Natural killer cell (primary cell): Measurements from ENCODE around the gene MTHFR. TPM values are rescaled to one million over a fixed set of nuclear protein-coding genes. Genes with fewer than 3 reads are reported as not detected.

Source experiments
- ATAC-seq, 3 donors: fragments of 150-1000 bp in 2 of 3; fragments of 200-7000 bp in 1 of 3; cut with Tn5 transposase; 1 replicate in 1 of 3; 2 replicates in 2 of 3; pipeline ENCODE4 v1.10.0; 2021; ENCODE audit warnings: mild to moderate bottlenecking in 2 of 3, moderate library complexity in 2 of 3
- DNase-seq, 2 donors: peaks; one replicate each; pipeline versions ENCODE4 v3.0.0 to v3.0.0-alpha.2; 2013 to 2021; ENCODE audit warnings: mixed read lengths in 1 of 2
- H3K27ac ChIP-seq: one replicate; pipeline ENCODE4 v1.5.1; 2013; ENCODE audit warnings: mild to moderate bottlenecking, low read length
- H3K27me3 ChIP-seq: one replicate; pipeline ENCODE4 v1.6.1; 2013; ENCODE audit warnings: low read length; ENCODE audit not compliant: control insufficient read depth, insufficient read depth
- H3K36me3 ChIP-seq: one replicate; pipeline ENCODE4 v1.6.1; 2013; ENCODE audit warnings: low read length; ENCODE audit not compliant: control insufficient read depth, insufficient read depth
- H3K4me1 ChIP-seq: one replicate; pipeline ENCODE4 v1.6.1; 2013; ENCODE audit warnings: low read length; ENCODE audit not compliant: control insufficient read depth, insufficient read depth
- H3K4me3 ChIP-seq: one replicate; pipeline ENCODE4 v1.5.1; 2013; ENCODE audit warnings: low read length
- H3K9me3 ChIP-seq: one replicate; pipeline ENCODE4 v1.6.1; 2013; ENCODE audit warnings: low read length; ENCODE audit not compliant: control insufficient read depth, insufficient read depth
- H3K27ac Mint-ChIP-seq, 2 donors: one replicate each; pipeline ENCODE4 v1.8.0; 2022; ENCODE audit warnings: mild to moderate bottlenecking in 2 of 2, mixed read lengths in 2 of 2, moderate library complexity in 1 of 2
- H3K27me3 Mint-ChIP-seq, 2 donors: one replicate each; pipeline ENCODE4 v1.8.0; 2022; ENCODE audit warnings: low read depth in 2 of 2, mixed read lengths in 2 of 2
- H3K36me3 Mint-ChIP-seq: one replicate; pipeline ENCODE4 v1.8.0; 2022; ENCODE audit warnings: mixed read lengths
- H3K4me1 Mint-ChIP-seq, 2 donors: one replicate each; pipeline ENCODE4 v1.8.0; 2022; ENCODE audit warnings: mixed read lengths in 2 of 2
- H3K4me3 Mint-ChIP-seq: one replicate; pipeline ENCODE4 v1.8.0; 2022; ENCODE audit warnings: mild to moderate bottlenecking, moderate library complexity, mixed read lengths
- H3K9me3 Mint-ChIP-seq, 2 donors: one replicate each; pipeline ENCODE4 v1.8.0; 2022; ENCODE audit warnings: mixed read lengths in 2 of 2
- WGBS: methylation state at CpG from one replicate; pipeline ENCODE4 v1.1.7; 2013; ENCODE audit warnings: missing lambda C conversion rate; ENCODE audit not compliant: insufficient coverage; 5-methylcytosine and 5-hydroxymethylcytosine counted together
- intact Hi-C: fragments of 100-400 bp; cut with micrococcal nuclease; formaldehyde crosslinking; loops from one replicate; pipeline ENCODE4 v1.14.2; 2022
- total RNA-seq, 4 donors: library from RNA; stranded (reverse); fragments of 120-200 nt in 1 of 4; gene quantifications; one replicate each; pipeline versions ENCODE4 v1.2.3 to v1.2.4, GENCODE V29; 2013 to 2022
- TF ChIP-seq, protein P1 (sequence below): fragments of 200-600 bp; IDR thresholded peaks from one replicate; pipeline ENCODE4 v1.8.0; 2022; ENCODE audit warnings: antibody characterized with exemption

MTHFR gene
- total RNA-seq, 3 donors from 2014 or later (not counting 1 experiment from before 2014, with no cell fraction given): 61.8 to 78.4 (median 69.5) TPM

DNA sequence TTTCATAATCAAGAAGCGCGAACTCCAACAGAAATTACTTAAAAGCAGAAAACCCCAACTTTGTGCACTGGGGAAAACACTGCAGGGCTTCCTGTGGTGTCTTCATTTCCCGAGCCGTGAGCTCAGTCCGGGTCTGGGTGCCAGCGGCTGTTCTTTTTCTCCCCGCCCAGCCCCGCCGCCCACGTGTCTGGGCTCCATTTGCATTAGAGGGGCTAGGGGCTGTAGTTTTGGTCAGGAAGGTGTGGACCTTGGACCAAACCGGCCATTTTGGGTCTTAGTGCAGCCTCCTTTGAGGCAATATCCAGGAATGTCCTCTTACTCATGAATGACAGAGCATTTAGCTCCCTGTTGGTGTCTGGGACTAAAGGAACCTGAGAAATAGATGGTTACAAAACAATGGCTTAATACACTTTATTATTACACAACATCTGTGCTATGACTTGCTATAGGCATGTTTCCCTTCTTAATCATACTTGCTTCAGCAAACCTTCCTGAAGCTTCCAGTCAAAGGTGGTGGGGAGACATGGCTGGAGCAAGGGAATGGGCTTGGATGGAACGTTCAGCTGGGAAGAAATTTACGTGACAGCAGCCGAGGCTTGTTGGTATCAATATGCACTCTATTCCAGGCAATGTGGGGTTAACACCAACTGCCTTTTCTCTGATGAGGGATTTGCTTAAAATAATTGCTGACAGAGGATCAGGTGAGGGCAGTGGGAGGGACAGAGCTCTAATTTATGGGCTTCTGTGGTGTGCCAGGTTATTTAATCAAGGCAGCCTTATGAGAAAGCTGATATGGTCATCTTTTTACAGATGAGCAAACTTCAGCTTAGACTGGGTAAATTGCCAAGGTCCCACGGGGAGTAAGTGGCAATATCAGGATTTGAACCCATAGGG, 68.8 kb downstream of the MTHFR start:
- ATAC-seq (peak; percentile 62 to 73 (median 69)), DNase-seq (peak; percentile 38 to 77)
- TF ChIP-seq, protein P1, sequence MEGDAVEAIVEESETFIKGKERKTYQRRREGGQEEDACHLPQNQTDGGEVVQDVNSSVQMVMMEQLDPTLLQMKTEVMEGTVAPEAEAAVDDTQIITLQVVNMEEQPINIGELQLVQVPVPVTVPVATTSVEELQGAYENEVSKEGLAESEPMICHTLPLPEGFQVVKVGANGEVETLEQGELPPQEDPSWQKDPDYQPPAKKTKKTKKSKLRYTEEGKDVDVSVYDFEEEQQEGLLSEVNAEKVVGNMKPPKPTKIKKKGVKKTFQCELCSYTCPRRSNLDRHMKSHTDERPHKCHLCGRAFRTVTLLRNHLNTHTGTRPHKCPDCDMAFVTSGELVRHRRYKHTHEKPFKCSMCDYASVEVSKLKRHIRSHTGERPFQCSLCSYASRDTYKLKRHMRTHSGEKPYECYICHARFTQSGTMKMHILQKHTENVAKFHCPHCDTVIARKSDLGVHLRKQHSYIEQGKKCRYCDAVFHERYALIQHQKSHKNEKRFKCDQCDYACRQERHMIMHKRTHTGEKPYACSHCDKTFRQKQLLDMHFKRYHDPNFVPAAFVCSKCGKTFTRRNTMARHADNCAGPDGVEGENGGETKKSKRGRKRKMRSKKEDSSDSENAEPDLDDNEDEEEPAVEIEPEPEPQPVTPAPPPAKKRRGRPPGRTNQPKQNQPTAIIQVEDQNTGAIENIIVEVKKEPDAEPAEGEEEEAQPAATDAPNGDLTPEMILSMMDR: no peak
- Mint-ChIP-seq H3K36me3 (no peaks in the 10 kb centered on the region), H3K27ac (peak overlapping the region; percentile 87 to 98), H3K27me3 (no peaks in the 10 kb centered on the region), H3K9me3 (no peaks in the 10 kb centered on the region), H3K4me1 (peaks cover 70 to 74% of the 10 kb centered on the region in 2 donors), H3K4me3 (peak overlapping the region; percentile 93)
- no peaks in the 10 kb centered on the region for H3K27me3 ChIP-seq
- intact Hi-C loops: loop anchor here (2.0 to 10.0 kb wide), 2 partner anchors 66 to 472 kb away; partner anchors contain the start of gene MTOR
- H3K4me3 ChIP-seq: peak overlapping the region; percentile 72
- H3K4me1 ChIP-seq: peaks cover 77% of the 10 kb centered on the region
- no peaks in the 10 kb centered on the region for H3K36me3 ChIP-seq
- peak overlapping the region; percentile 62 for H3K27ac ChIP-seq
- H3K9me3 ChIP-seq: no peaks in the 10 kb centered on the region
- WGBS: 19% methylated on average over 15 of the region's 15 CpGs

DNA sequence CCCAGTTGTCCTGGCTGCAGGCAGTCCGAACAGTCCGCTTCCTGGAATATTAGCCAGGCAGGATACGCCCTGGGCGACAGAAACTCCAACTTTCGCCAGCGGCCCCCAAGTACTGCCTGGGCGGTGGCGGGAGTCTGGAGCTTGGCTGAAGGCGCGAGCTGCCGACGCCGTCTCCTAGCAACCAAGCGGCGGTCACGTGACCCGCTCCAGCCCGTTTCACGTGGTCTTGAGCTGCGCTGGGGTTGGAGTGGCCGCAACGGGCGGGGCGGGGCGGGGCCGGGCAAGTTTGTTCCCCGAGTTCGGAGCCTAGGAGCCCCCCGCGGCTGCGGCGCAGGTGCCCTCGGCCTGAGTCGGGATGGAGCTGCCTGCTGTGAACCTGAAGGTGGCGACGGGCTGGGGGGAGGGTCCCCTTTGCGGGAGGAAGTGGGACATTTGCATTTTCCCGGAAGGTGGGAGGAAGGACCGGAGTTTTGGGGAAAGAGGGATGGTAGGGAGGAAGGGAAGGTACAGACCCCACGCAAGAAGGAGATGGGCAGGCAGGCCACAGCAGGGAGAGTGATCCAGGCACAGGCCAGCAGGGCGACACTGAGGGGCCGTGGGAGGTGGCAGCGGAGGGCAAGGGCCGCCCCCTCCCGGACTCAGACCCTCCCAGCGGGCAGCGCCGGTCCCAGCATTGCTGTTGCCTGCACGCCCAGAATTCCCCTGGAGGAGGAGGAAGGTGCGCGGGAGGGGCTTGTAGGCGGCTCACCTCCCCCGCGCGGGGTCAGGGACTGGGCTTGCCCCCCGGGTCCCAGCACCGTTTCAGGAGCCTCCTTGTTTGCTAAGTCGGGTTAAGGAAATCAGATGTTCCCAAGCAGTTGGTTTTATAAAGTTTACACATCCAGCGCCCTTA, 69.7 kb downstream of the MTHFR start, which contains the start of gene AGTRAP:
AGTRAP (plus strand) TSS at position 283 of the 892 bp plus-strand sequence; CDS start at position 356, 73 bp downstream.
- intact Hi-C loops: loop anchor here (2.0 to 10.0 kb wide), 2 partner anchors 67 to 471 kb away; partner anchors contain the start of gene MTOR
- Mint-ChIP-seq H3K36me3 (no peaks in the 10 kb centered on the region), H3K4me3 (peak within 1 kb of the TSS; percentile 93), H3K9me3 (no peaks in the 10 kb centered on the region), H3K4me1 (peaks cover 70 to 74% of the 10 kb centered on the region in 2 donors), H3K27me3 (no peaks in the 10 kb centered on the region), H3K27ac (peak within 1 kb of the TSS; percentile 87 to 98)
- TF ChIP-seq, protein P1: no peak
- Histone ChIP-seq H3K27ac (peak within 1 kb of the TSS; percentile 62), H3K27me3 (no peaks in the 10 kb centered on the region), H3K4me1 (peaks cover 77% of the 10 kb centered on the region), H3K4me3 (peak within 1 kb of the TSS; percentile 72), H3K9me3 (no peaks in the 10 kb centered on the region), H3K36me3 (no peaks in the 10 kb centered on the region)
- WGBS: 3% methylated on average over 59 of the region's 59 CpGs
- ATAC-seq: peak; percentile 67 to 78 (median 74)
- peak; percentile 84 to 94 for DNase-seq

Other genes starting within 250 kb of the MTHFR start
- gene FBXO2, start 151.5 kb downstream of the MTHFR start, total RNA-seq: 1 to 10 TPM; 5.9 to 7.9 (median 6.7) TPM
- gene FBXO44, start 151.1 kb downstream of the MTHFR start, total RNA-seq: 10 to 100 TPM; 57.6 to 79.1 (median 69.8) TPM
- gene FBXO6, start 141.8 kb downstream of the MTHFR start, total RNA-seq: 10 to 100 TPM; 22.6 to 38.0 (median 28.1) TPM
- gene MAD2L2, start 124.8 kb downstream of the MTHFR start, total RNA-seq: 10 to 100 TPM; 50.6 to 66.0 (median 60.4) TPM
- gene DRAXIN, start 114.3 kb downstream of the MTHFR start, total RNA-seq: 10 to 100 TPM; 10.9 to 24.9 (median 12.1) TPM
- 100 to 1,000 TPM in 2 of 3 donors, 10 to 100 TPM in 1; 94.6 to 122 (median 104) TPM for gene AGTRAP, start 69.8 kb downstream of the MTHFR start, total RNA-seq
- gene C1orf167, start 43.8 kb downstream of the MTHFR start, total RNA-seq: under 1 TPM in 1 of 3 donors, not detected in 2; 0.15 TPM
- gene CLCN6, start 227 bp upstream of the MTHFR start, total RNA-seq: 10 to 100 TPM; 21.4 to 28.6 (median 25.6) TPM
- gene NPPA, start 41.8 kb upstream of the MTHFR start, total RNA-seq: not detected
- gene NPPB, start 53.0 kb upstream of the MTHFR start, total RNA-seq: not detected
- gene KIAA2013, start 120.5 kb upstream of the MTHFR start, total RNA-seq: 10 to 100 TPM; 32.0 to 44.8 (median 40.4) TPM
- 10 to 100 TPM; 69.8 to 80.5 (median 80.4) TPM for gene PLOD1, start 128.8 kb upstream of the MTHFR start, total RNA-seq
- gene MFN2, start 174.5 kb upstream of the MTHFR start, total RNA-seq: 10 to 100 TPM; 54.7 to 65.9 (median 55.8) TPM
- gene MIIP, start 213.5 kb upstream of the MTHFR start, total RNA-seq: 10 to 100 TPM; 27.2 to 28.5 (median 27.9) TPM